Motor neuron (in vitro differentiated cells): ENCODE data around the gene HRC. TPM values are rescaled to one million over a fixed set of nuclear protein-coding genes. Genes with fewer than 3 reads are reported as not detected.
"Not testable (repeated sequence)": the region's sequence is repeated elsewhere in the genome, so short reads cannot be mapped to it uniquely, and the experiment has no call there.

Experiments used
- ATAC-seq, 8 experiments: fragments of 200-7000 bp; cut with Tn5 transposase; replicated peaks in 6 of 8; 2 replicates each; pipeline ENCODE4 v1.8.0; 2021; ENCODE audit warnings: mild to moderate bottlenecking in 8 of 8, moderate library complexity in 8 of 8
- H3K27ac ChIP-seq, 2 donors: fragments of 250-450 bp; sonication (Bioruptor Pico); 2 replicates each; pipeline ENCODE4 v1.9.0; 2021; ENCODE audit warnings: antibody characterized with exemption in 2 of 2, mild to moderate bottlenecking in 2 of 2, moderate library complexity in 1 of 2
- H3K4me1 ChIP-seq, 2 donors: fragments of 250-450 bp; sonication (Bioruptor Pico); replicated peaks in 1 of 2; 2 replicates each; pipeline ENCODE4 v1.6.1; 2021; ENCODE audit warnings: antibody characterized with exemption in 2 of 2, mild to moderate bottlenecking in 2 of 2, moderate library complexity in 1 of 2
- H3K4me3 ChIP-seq, 5 donors: fragments of 250-450 bp; sonication (Bioruptor Pico); 2 replicates each; pipeline ENCODE4 v1.9.0; 2021; ENCODE audit warnings: antibody characterized with exemption in 5 of 5, mild to moderate bottlenecking in 5 of 5, moderate library complexity in 4 of 5
- WGBS, 10 experiments: fragments of 450-650 bp; shearing (Covaris generic); methylation state at CpG; one replicate each; pipeline ENCODE4 v1.0.0; 2022; 5-methylcytosine and 5-hydroxymethylcytosine counted together
- in situ Hi-C, 9 experiments: fragments of 400-800 bp; cut with MboI; loops; one replicate each; pipeline ENCODE4 v1.15.0; 2021; ENCODE audit warnings: low sequenced_read_pairs in 9 of 9, low pct_unique_long_range_greater_than_20kb in 2 of 9; ENCODE audit not compliant: unreplicated experiment in 9 of 9
- total RNA-seq, 8 experiments: library from RNA; unstranded; fragments of 300-600 nt; gene quantifications; 2 replicates each; pipeline versions ENCODE4 v1.2.3 to v1.2.4, GENCODE V29; 2022

Gene HRC
- total RNA-seq, 8 experiments from 2014 or later = 0.81 to 55.7 (median 12.3) TPM

- H3K4me1 ChIP-seq = peaks cover 5 to 16% of the 10 kb centered on the region in 2 donors
- no peak overlapping the region for H3K27ac ChIP-seq
- in situ Hi-C loops = no loop called here
- ATAC-seq = no peak
- 0 to 100% (median 83%) methylated on average over 1 to 3 of the region's 4 CpGs; no CpG with 5 or more reads in 3 of the 10 experiments for WGBS, 10 experiments
- H3K4me3 ChIP-seq = no peak overlapping the region
These were observed 28.6 kb downstream of the HRC start for GRCh38 chr19:49126575-49126974.

GRCh38 chr19:49125025-49125731 lies 30.0 kb downstream of the HRC start:
- peaks cover 5 to 16% of the 10 kb centered on the region in 2 donors for H3K4me1 ChIP-seq
- H3K4me3 ChIP-seq = no peak overlapping the region
- in situ Hi-C loops = no loop called here
- peak in 4 of 8 experiments; percentile 4 to 56 (median 8) for ATAC-seq
- 0 to 100% (median 53%) methylated on average over 2 to 4 of the region's 23 CpGs; no CpG with 5 or more reads in 3 of the 10 experiments for WGBS, 10 experiments
- no peak overlapping the region for H3K27ac ChIP-seq

GRCh38 chr19:49123285-49123684 lies 31.9 kb downstream of the HRC start:
- H3K27ac ChIP-seq, in situ Hi-C loops, ATAC-seq, H3K4me3 ChIP-seq: not testable (repeated sequence)
- 40 to 100% (median 86%) methylated on average over 1 to 7 of the region's 11 CpGs; no CpG with 5 or more reads in 2 of the 10 experiments for WGBS, 10 experiments
- H3K4me1 ChIP-seq = peaks cover 7 to 11% of the 10 kb centered on the region in 2 donors

GRCh38 chr19:49121841-49122240 lies 33.4 kb downstream of the HRC start:
- ATAC-seq, in situ Hi-C loops, H3K4me3 ChIP-seq, H3K27ac ChIP-seq: not testable (repeated sequence)
- 0 to 95% (median 58%) methylated on average over 1 to 10 of the region's 10 CpGs; no CpG with 5 or more reads in 2 of the 10 experiments for WGBS, 10 experiments
- peaks cover 6 to 14% of the 10 kb centered on the region in 2 donors for H3K4me1 ChIP-seq

GRCh38 chr19:49120868-49121267 lies 34.3 kb downstream of the HRC start:
- in situ Hi-C loops = no loop called here
- WGBS, 10 experiments = 62 to 100% (median 92%) methylated on average over 1 to 2 of the region's 2 CpGs; no CpG with 5 or more reads in 4 of the 10 experiments
- H3K4me1 ChIP-seq = peaks cover 6 to 14% of the 10 kb centered on the region in 2 donors
- no peak overlapping the region for H3K27ac ChIP-seq
- H3K4me3 ChIP-seq = peak overlapping the region in 3 of 5 donors; percentile 42 to 72 (median 54)
- no peak for ATAC-seq

- in situ Hi-C loops = no loop called here
- no peak overlapping the region for H3K27ac ChIP-seq
- peaks cover 9 to 13% of the 10 kb centered on the region in 2 donors for H3K4me1 ChIP-seq
- ATAC-seq = no peak
- 0 to 63% (median 0%) methylated on average over 1 to 5 of the region's 16 CpGs; no CpG with 5 or more reads in 5 of the 10 experiments for WGBS, 10 experiments
- H3K4me3 ChIP-seq = peak overlapping the region; percentile 42 to 72 (median 58)
These were observed 34.9 kb downstream of the HRC start for GRCh38 chr19:49120325-49120683.

GRCh38 chr19:49119411-49120324 lies 35.5 kb downstream of the HRC start, which contains the start of gene PPFIA3:
PPFIA3 (plus strand) TSS chr19:49119544; CDS start chr19:49127874, 8,330 bp downstream.
- peak within 1 kb of the TSS; percentile 42 to 72 (median 58) for H3K4me3 ChIP-seq
- in situ Hi-C loops = no loop called here
- H3K4me1 ChIP-seq = peaks cover 10 to 13% of the 10 kb centered on the region in 2 donors
- peak; percentile 6 to 34 (median 14) for ATAC-seq
- 0% methylated on average over 1 to 11 of the region's 90 CpGs; no CpG with 5 or more reads in 7 of the 10 experiments for WGBS, 10 experiments
- peak within 1 kb of the TSS; percentile 95 to 97 for H3K27ac ChIP-seq

GRCh38 chr19:49118565-49119410 lies 36.4 kb downstream of the HRC start, which contains the start of gene C19orf73:
C19orf73 (minus strand) TSS chr19:49119143; CDS start chr19:49119022, 121 bp downstream.
- ATAC-seq = peak; percentile 70 to 80 (median 74)
- WGBS, 10 experiments = 0 to 18% (median 8%) methylated on average over 4 to 16 of the region's 85 CpGs; no CpG with 5 or more reads in 5 of the 10 experiments
- peak within 1 kb of the TSS; percentile 42 to 72 (median 58) for H3K4me3 ChIP-seq
- H3K27ac ChIP-seq = peak within 1 kb of the TSS; percentile 95 to 97
- H3K4me1 ChIP-seq = peaks cover 12 to 15% of the 10 kb centered on the region in 2 donors
- in situ Hi-C loops = no loop called here

GRCh38 chr19:49117677-49118564 lies 37.3 kb downstream of the HRC start:
- WGBS, 10 experiments = 20 to 87% (median 67%) methylated on average over 1 to 11 of the region's 26 CpGs; no CpG with 5 or more reads in 3 of the 10 experiments
- in situ Hi-C loops = no loop called here
- peak overlapping the region; percentile 42 to 72 (median 58) for H3K4me3 ChIP-seq
- H3K4me1 ChIP-seq = peaks cover 20 to 22% of the 10 kb centered on the region in 2 donors
- peak overlapping the region; percentile 95 to 97 for H3K27ac ChIP-seq
- no peak for ATAC-seq

GRCh38 chr19:49116544-49116943 lies 38.7 kb downstream of the HRC start:
- Histone ChIP-seq H3K4me3 (no peak overlapping the region), H3K4me1 (peaks cover 20 to 22% of the 10 kb centered on the region in 2 donors), H3K27ac (no peak overlapping the region)
- in situ Hi-C loops = no loop called here
- ATAC-seq = no peak
- 63 to 100% (median 85%) methylated on average over 1 of the region's 1 CpG; no CpG with 5 or more reads in 6 of the 10 experiments for WGBS, 10 experiments

- peak in 5 of 8 experiments; percentile 20 to 31 (median 26) for ATAC-seq
- 0 to 100% (median 16%) methylated on average over 1 to 20 of the region's 68 CpGs; no CpG with 5 or more reads in 3 of the 10 experiments for WGBS, 10 experiments
- Histone ChIP-seq H3K4me3 (peak overlapping the region; percentile 57 to 98 (median 90)), H3K4me1 (peaks cover 20 to 22% of the 10 kb centered on the region in 2 donors), H3K27ac (peak overlapping the region; percentile 66 to 88)
- in situ Hi-C loops = no loop called here
These were observed 40.4 kb downstream of the HRC start for GRCh38 chr19:49114630-49115363.
